Activated T-cell treated with anti-CD3 and anti-CD28 coated beads, Interleukin-2, amount 50 U/mL, for 4 hours (primary cell): ENCODE measurements around the gene FLVCR2. TPM values are rescaled to one million over a fixed set of nuclear protein-coding genes. Genes with fewer than 3 reads are reported as not detected.

Experiments
- ATAC-seq, 2 donors: fragments of 200-7000 bp; cut with Tn5 transposase; one replicate each; pipeline ENCODE4 v1.10.0; 2021
- DNase-seq: peaks from one replicate; pipeline ENCODE4 v3.0.0-alpha.2; 2020
- H3K27me3 Mint-ChIP-seq: one replicate; pipeline ENCODE4 v1.8.0; 2021; ENCODE audit warnings: low read depth, mixed read lengths
- H3K36me3 Mint-ChIP-seq: one replicate; pipeline ENCODE4 v1.8.0; 2022; ENCODE audit warnings: mixed read lengths; ENCODE audit not compliant: insufficient read depth
- H3K4me1 Mint-ChIP-seq: one replicate; pipeline ENCODE4 v1.8.0; 2021; ENCODE audit warnings: low read depth, mixed read lengths
- H3K4me3 Mint-ChIP-seq: one replicate; pipeline ENCODE4 v1.8.0; 2021; ENCODE audit warnings: mild to moderate bottlenecking, moderate library complexity, mixed read lengths
- H3K9me3 Mint-ChIP-seq: one replicate; pipeline ENCODE4 v1.8.0; 2021; ENCODE audit warnings: mixed read lengths
- total RNA-seq, 3 donors: library from RNA; stranded (reverse); gene quantifications; one replicate each; pipeline ENCODE4 v1.2.1, GENCODE V29; 2021

FLVCR2 gene
- total RNA-seq, 3 donors from 2014 or later = 1.5 to 5.3 (median 3.3) TPM

DNA sequence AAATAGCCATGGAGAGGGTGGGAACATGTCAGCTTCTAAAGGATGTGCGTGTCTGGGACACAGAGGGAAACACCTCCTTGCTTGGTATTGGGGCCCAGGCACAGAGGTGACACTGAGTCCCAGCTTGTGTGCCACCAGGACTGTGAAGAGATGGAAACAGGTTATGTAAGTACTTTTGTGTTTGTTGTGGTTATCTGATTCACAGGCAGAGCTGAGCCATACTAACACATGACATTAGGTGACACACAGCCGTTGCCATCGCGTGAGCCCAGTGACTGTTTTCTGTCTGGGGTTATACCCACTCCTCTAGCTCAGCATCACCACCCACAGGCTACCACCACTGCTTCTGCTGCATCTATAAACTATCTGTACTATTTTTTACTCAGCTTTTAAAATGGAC is 12.1 kb upstream of the FLVCR2 start:
- no peaks in the 10 kb centered on the region for H3K27me3 Mint-ChIP-seq
- H3K4me1 Mint-ChIP-seq = peaks cover 85% of the 10 kb centered on the region
- no peaks in the 10 kb centered on the region for H3K36me3 Mint-ChIP-seq
- ATAC-seq (peak; percentile 79 to 85), DNase-seq (peak; percentile 70)
- H3K4me3 Mint-ChIP-seq = peak overlapping the region; percentile 81
- H3K9me3 Mint-ChIP-seq = no peaks in the 10 kb centered on the region

- Mint-ChIP-seq H3K4me3 (peak overlapping the region; percentile 81), H3K4me1 (peaks cover 85% of the 10 kb centered on the region), H3K27me3 (no peaks in the 10 kb centered on the region), H3K9me3 (no peaks in the 10 kb centered on the region), H3K36me3 (peaks cover under 1% of the 10 kb centered on the region)
- ATAC-seq (peak; percentile 0 to 1), DNase-seq (no peak)
Measured at GRCh38 chr14:75566752-75567151, 11.7 kb upstream of the FLVCR2 start.

DNA sequence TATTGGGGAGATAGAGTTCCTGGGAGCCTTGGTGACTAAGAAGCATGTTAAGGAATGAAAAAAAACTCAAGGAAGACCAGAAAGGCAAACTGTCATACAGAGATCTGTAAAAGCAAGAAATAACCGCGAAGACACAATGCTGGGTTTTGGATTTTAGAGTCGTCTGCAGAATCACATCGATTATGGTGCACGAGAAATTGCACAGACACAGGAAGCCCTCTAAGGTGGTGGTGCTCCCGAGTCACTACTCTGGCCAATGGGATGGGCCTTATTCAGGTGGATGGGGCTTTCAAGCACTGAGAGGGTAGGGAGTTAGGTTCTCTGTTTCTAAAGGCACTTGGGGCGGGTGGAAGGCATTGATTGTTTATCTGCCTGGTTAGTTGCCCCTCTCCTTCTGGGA is 10.3 kb upstream of the FLVCR2 start:
- Mint-ChIP-seq H3K36me3 (peaks cover 7% of the 10 kb centered on the region), H3K4me1 (peaks cover 79% of the 10 kb centered on the region), H3K9me3 (no peaks in the 10 kb centered on the region), H3K4me3 (peak overlapping the region; percentile 65), H3K27me3 (no peaks in the 10 kb centered on the region)
- ATAC-seq (no peak), DNase-seq (no peak)

DNA sequence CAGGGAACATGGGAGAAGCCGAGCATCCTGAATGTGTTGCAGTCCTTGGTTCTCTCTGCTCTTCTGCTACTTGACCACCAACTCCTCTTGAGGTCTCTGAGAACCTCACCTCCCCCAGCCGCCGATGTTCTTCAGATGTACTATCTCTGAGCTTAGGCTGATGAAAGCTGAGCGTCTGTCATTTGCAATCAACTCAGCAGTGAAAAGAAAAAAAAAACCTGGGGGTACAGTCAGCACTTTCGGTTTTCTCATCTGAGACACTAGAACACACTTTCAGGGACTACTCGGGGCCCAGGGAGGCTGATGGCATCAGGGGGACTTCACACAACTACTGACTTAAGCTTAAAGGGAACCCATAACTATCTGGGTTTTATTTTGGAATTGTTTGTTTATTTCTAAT is 9.6 kb upstream of the FLVCR2 start:
- peaks cover 7% of the 10 kb centered on the region for H3K36me3 Mint-ChIP-seq
- ATAC-seq = peak; percentile 27 to 33
- H3K4me3 Mint-ChIP-seq = peak overlapping the region; percentile 3
- peaks cover 76% of the 10 kb centered on the region for H3K4me1 Mint-ChIP-seq
- DNase-seq = no peak
- no peaks in the 10 kb centered on the region for H3K9me3 Mint-ChIP-seq
- no peaks in the 10 kb centered on the region for H3K27me3 Mint-ChIP-seq

DNA sequence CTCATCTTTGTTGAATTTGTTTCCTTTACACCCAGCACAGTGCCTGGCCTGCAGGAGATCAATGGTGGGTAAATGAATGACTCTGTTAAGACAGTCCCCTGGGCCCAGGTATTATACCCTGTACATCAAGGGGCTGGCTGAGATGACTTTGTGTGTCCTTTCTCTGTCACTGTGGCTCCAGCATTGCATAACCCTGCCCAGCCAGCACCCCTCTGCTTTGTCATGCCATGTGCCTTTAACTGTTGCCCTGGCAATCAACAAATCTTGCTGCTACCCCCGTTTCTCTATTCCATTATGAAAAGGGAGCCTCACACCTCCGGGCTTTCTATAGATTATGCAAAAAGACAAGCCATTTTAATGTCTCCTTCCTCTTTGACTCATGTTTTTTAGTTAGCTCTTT is 7.6 kb upstream of the FLVCR2 start:
- DNase-seq = no peak
- no peaks in the 10 kb centered on the region for H3K9me3 Mint-ChIP-seq
- ATAC-seq = peak; percentile 3 to 8
- peaks cover 7% of the 10 kb centered on the region for H3K36me3 Mint-ChIP-seq
- peaks cover 59% of the 10 kb centered on the region for H3K4me1 Mint-ChIP-seq
- H3K27me3 Mint-ChIP-seq = no peaks in the 10 kb centered on the region
- no peak overlapping the region for H3K4me3 Mint-ChIP-seq

- H3K27me3 Mint-ChIP-seq = no peaks in the 10 kb centered on the region
- no peak for ATAC-seq
- H3K4me3 Mint-ChIP-seq = no peak overlapping the region
- H3K9me3 Mint-ChIP-seq = no peaks in the 10 kb centered on the region
- peaks cover 46% of the 10 kb centered on the region for H3K4me1 Mint-ChIP-seq
- no peak for DNase-seq
- peaks cover 7% of the 10 kb centered on the region for H3K36me3 Mint-ChIP-seq
Measured at GRCh38 chr14:75572104-75572503, 6.3 kb upstream of the FLVCR2 start.

- Mint-ChIP-seq H3K4me3 (no peak overlapping the region), H3K36me3 (peaks cover 3% of the 10 kb centered on the region), H3K4me1 (peaks cover 14% of the 10 kb centered on the region), H3K9me3 (no peaks in the 10 kb centered on the region), H3K27me3 (no peaks in the 10 kb centered on the region)
- ATAC-seq (no peak), DNase-seq (no peak)
Measured at GRCh38 chr14:75577090-75577489, 1.3 kb upstream of the FLVCR2 start.

DNA sequence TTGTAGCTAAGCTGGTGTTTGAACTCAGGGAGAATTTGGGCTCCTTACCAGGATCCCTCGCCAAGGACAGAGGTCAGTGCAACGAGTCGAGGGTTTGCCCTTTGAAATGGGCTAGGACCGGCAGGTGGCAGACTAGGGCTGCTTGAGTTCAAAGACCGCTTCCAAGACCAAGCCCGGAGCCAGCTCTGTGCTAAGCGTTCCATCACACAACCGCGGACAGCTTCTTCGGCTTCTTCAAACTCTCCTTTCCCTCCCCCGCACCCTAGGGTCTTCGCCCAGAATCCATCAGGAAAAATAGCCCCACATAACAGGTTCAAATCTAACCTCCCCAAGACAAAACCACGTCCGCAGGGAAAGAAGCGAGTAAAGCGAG is 705 bp upstream of the FLVCR2 start:
- H3K36me3 Mint-ChIP-seq = no peaks in the 10 kb centered on the region
- H3K27me3 Mint-ChIP-seq = no peaks in the 10 kb centered on the region
- DNase-seq = peak; percentile 57
- no peaks in the 10 kb centered on the region for H3K9me3 Mint-ChIP-seq
- ATAC-seq = peak; percentile 89 to 91
- H3K4me3 Mint-ChIP-seq = no peak overlapping the region
- peaks cover 10% of the 10 kb centered on the region for H3K4me1 Mint-ChIP-seq

GRCh38 chr14:75578786-75579337 is 442 bp downstream of the FLVCR2 start:
- Mint-ChIP-seq H3K27me3 (no peaks in the 10 kb centered on the region), H3K4me1 (peaks cover 10% of the 10 kb centered on the region), H3K9me3 (no peaks in the 10 kb centered on the region), H3K36me3 (no peaks in the 10 kb centered on the region), H3K4me3 (no peak overlapping the region)
- DNase-seq = no peak
- ATAC-seq = peak in 1 of 2 donors; percentile 4

DNA sequence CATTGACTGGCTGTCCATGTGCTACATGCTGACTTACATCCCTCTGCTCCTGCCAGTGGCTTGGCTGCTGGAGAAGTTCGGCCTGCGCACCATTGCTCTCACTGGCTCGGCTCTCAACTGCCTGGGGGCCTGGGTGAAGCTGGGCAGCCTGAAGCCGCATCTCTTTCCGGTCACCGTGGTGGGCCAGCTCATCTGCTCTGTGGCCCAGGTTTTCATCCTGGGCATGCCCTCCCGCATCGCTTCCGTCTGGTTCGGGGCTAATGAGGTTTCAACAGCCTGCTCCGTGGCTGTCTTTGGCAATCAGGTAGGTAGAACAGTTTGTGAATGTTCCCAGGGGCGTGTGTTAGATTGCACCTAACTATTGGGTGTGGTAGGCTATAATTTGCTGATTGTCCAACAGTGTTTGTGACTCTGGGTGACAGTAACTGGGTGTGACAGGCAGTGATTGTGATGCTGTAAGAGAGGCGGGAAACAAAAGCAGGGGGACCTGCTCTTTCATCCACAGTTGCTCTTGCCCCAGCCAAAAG is 981 bp downstream of the FLVCR2 start:
- DNase-seq (no peak), ATAC-seq (no peak)
- Mint-ChIP-seq H3K36me3 (no peaks in the 10 kb centered on the region), H3K27me3 (no peaks in the 10 kb centered on the region), H3K9me3 (no peaks in the 10 kb centered on the region), H3K4me3 (no peak overlapping the region), H3K4me1 (peaks cover 10% of the 10 kb centered on the region)

DNA sequence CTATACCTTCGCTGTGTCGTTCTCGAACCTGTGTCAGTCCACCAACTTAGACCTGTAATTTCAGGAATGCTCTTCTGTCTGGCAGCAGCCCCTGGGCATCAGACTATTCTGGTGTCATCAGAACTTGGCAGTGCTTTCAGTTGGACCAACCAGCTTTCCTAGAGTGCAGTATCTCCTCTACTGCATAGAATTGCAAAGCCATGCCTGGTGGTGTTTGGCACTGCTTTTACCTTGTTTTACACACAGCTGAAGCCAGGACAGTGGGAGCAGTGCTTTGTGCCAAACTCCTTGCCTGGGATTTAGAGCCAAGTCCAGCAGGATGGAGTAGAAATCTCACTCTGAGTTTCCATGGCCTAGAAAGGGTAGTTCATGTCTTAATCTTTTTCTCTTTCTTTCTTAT is 1.5 kb downstream of the FLVCR2 start:
- H3K9me3 Mint-ChIP-seq = no peaks in the 10 kb centered on the region
- H3K4me1 Mint-ChIP-seq = peaks cover 10% of the 10 kb centered on the region
- H3K36me3 Mint-ChIP-seq = no peaks in the 10 kb centered on the region
- H3K4me3 Mint-ChIP-seq = no peak overlapping the region
- ATAC-seq (no peak), DNase-seq (no peak)
- no peaks in the 10 kb centered on the region for H3K27me3 Mint-ChIP-seq

- H3K9me3 Mint-ChIP-seq = no peaks in the 10 kb centered on the region
- no peak overlapping the region for H3K4me3 Mint-ChIP-seq
Measured at GRCh38 chr14:75587388-75587787, 9.0 kb downstream of the FLVCR2 start.

DNA sequence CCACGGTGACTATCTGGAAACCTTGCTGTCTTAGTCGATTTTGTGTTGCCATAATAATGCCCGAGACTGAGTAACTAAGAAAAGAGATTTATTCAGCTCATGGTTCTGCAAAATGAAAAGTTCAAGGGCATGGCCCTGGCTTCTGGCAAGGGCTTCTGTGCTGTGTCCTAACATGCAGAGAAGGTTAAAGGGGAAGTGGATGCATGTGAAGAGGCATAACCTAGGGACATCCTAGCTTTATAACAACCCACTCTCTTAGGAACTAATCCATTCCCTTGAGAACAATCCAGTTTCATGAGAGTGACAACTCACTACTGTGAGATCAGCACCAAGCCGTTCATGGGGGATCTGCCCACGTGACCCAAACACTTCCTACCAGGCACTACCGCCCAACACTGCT is 11.5 kb downstream of the FLVCR2 start:
- ATAC-seq = no peak
- no peak for DNase-seq
- no peak overlapping the region for H3K4me3 Mint-ChIP-seq
- H3K9me3 Mint-ChIP-seq = no peaks in the 10 kb centered on the region
- peaks cover 8% of the 10 kb centered on the region for H3K36me3 Mint-ChIP-seq
- no peaks in the 10 kb centered on the region for H3K4me1 Mint-ChIP-seq
- H3K27me3 Mint-ChIP-seq = no peaks in the 10 kb centered on the region

More at GRCh38 chr14:75587388-75587787, 9.0 kb downstream of the FLVCR2 start:
- DNase-seq = no peak
- H3K36me3 Mint-ChIP-seq = peaks cover 6% of the 10 kb centered on the region
- no peaks in the 10 kb centered on the region for H3K27me3 Mint-ChIP-seq
- H3K4me1 Mint-ChIP-seq = no peaks in the 10 kb centered on the region
- no peak for ATAC-seq

DNA sequence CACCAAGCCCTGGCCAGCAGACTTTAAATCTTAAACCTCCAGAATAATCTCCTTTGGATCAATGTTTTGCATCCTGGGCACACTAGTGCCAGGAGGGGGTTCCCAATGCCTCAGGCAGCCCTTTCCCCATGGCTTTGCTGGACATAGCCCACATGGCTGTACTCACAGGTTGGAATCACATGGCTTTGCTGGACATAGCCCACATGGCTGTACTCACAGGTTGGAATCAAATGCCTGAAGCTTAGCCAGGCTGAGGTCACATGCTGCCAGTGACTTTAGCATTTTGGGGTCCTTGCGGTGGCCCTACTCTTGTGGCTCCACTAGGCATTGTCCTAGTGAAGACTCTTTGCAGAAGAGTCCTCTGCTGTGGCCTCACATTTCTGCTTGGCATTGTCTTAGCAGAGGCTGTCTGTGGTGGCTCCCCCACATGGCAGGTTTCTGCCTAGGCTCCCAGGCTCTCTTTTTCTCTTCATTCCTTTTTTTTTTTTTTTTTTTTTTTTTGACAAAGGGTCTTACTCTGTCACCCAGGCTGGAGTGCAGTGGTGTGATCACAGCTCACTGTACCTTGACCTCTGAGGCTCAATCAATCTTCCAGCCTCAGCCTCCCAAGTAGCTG is 13.0 kb downstream of the FLVCR2 start:
- DNase-seq (no peak), ATAC-seq (no peak)
- H3K9me3 Mint-ChIP-seq = no peaks in the 10 kb centered on the region
- H3K36me3 Mint-ChIP-seq = peaks cover 8% of the 10 kb centered on the region
- H3K27me3 Mint-ChIP-seq = no peaks in the 10 kb centered on the region
- no peak overlapping the region for H3K4me3 Mint-ChIP-seq
- no peaks in the 10 kb centered on the region for H3K4me1 Mint-ChIP-seq

DNA sequence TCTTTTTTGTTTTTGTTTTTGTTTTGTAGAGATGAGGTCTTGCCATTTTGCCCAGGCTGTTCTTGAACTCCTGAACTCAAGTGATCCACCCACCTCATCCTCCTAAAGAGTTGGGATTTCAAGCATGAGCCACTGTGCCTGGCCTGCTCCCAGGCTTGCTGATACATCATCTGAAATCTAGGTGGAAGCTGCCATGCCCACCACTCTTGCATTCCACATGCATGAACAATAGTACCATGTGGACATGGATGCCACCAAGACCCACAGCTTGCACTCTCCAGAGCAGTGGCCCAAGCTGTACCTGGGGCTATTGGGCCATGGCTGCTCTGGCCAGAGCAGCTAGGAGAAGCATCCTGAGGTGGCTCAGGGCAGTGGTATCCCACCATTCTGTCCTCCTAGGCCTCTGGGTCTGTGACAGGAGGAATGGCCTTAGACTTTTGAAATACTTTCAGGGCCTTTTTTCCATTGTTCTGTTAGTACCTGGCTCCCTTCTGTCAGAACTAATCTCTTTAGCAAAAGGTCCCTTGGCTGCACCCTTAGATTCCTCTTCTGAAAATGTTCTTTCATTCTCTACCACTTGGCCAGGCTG is 13.7 kb downstream of the FLVCR2 start:
- Mint-ChIP-seq H3K27me3 (no peaks in the 10 kb centered on the region), H3K4me1 (no peaks in the 10 kb centered on the region), H3K9me3 (no peaks in the 10 kb centered on the region), H3K36me3 (peaks cover 8% of the 10 kb centered on the region), H3K4me3 (no peak overlapping the region)
- no peak for ATAC-seq
- DNase-seq = no peak
